Esophagus squamous epithelium (tissue), 4 donors: ENCODE results near the gene RPLP2.

Experiments
- CTCF ChIP-seq, 6 experiments: fragments of 450-650 bp in 4 of 6; fragments of 200-600 bp in 2 of 6; sonication (generic) in 2 of 6; IDR thresholded peaks; one replicate each; pipeline ENCODE4 v1.5.1; 2016 to 2019; ENCODE audit warnings: antibody characterized with exemption in 6 of 6, mild to moderate bottlenecking in 4 of 6, moderate library complexity in 4 of 6
- POLR2A ChIP-seq, 4 donors: fragments of 450-650 bp; IDR thresholded peaks; one replicate each; pipeline ENCODE4 v1.6.1; 2017; ENCODE audit warnings: antibody characterized with exemption in 4 of 4, mild to moderate bottlenecking in 4 of 4, moderate library complexity in 3 of 4

GRCh38 chr11:832529-833113 is 22.9 kb downstream of the RPLP2 start, which contains the start of gene CD151:
- no peak for TF ChIP-seq CTCF (IDR thresholded peaks at IDR 0.05)
- no peak for TF ChIP-seq POLR2A (IDR thresholded peaks at IDR 0.05)
